ENCODE data around the gene GDI1. TPM values are rescaled to one million over a fixed set of nuclear protein-coding genes. Genes with fewer than 3 reads are reported as not detected.

The GDI1 gene
- polyA plus RNA-seq, 2 of the 4 experiments (the other 2 are of a cell fraction): 124 to 128 TPM

DNA sequence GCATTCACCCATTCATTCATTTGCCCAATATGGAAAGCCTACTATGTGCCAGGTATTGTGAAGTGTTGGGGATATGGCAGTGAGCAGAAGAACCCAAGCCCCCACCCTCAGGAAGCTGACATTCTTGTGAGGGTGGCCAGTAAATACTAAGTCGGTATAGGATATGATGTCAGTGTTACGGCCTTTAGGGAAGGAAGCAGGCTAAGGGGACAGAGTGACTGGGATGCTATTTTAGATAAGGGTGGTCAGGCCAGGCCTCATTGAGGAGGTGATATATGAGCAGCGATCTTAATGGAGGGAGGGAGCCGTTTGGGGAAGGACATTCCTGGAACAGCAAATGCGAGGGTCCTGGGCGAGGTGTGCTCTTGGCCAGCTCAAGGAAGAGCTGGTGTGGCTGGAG lies 6.5 kb upstream of the GDI1 start:
- POLR2A ChIA-PET: no interaction called here
- H3K4me2 ChIP-seq: no peak overlapping the region
- H3K4me3 ChIP-seq: no peak overlapping the region
- FAIRE-seq (no peak), DNase-seq (ENCODE audit: low read depth in 1 of 2, low spot score in 1 of 2) (no peak), ATAC-seq (no peak)
- H3K27ac ChIP-seq: no peak overlapping the region
- CTCF ChIA-PET: no interaction called here
- 92% methylated on average over 6 of the region's 6 CpGs for WGBS (ENCODE audit: missing lambda C conversion rate)
- TF ChIP-seq GATA3 (IDR thresholded peaks at IDR 0.05; ENCODE audit: borderline replicate concordance) (no peak), BCL3 (IDR thresholded peaks at IDR 0.05) (no peak), TFCP2L1 (CRISPR knock-in tag; IDR thresholded peaks at IDR 0.05) (no peak), MAX (IDR thresholded peaks at IDR 0.05) (no peak), CBX8 (IDR thresholded peaks at IDR 0.05) (no peak), EHMT2 (IDR thresholded peaks at IDR 0.05; ENCODE audit: low read depth) (no peak), ZC3H11A (IDR thresholded peaks at IDR 0.05) (no peak), KDM1A (IDR thresholded peaks at IDR 0.05; ENCODE audit: low read depth) (no peak), NR3C1 (IDR thresholded peaks at IDR 0.05) (no peak), JUNB (IDR thresholded peaks at IDR 0.05) (no peak), HOXB13 (CRISPR knock-in tag; IDR thresholded peaks at IDR 0.05; ENCODE audit: low read depth) (no peak), EHF (CRISPR knock-in tag; IDR thresholded peaks at IDR 0.05) (no peak), RAD21 (conservative IDR thresholded peaks at IDR 0.05 in 1 of 2, IDR thresholded peaks at IDR 0.05 in 1 of 2) (no peak), NFE2L2 (conservative IDR thresholded peaks at IDR 0.05; ENCODE audit: low read length) (no peak), HEYL (CRISPR knock-in tag; IDR thresholded peaks at IDR 0.05) (no peak), RFX5 (IDR thresholded peaks at IDR 0.05) (no peak), EP300 (IDR thresholded peaks at IDR 0.05) (no peak), MYC (IDR thresholded peaks at IDR 0.05; ENCODE audit: borderline replicate concordance, low read length) (no peak)
- TF ChIP-seq, protein P1, sequence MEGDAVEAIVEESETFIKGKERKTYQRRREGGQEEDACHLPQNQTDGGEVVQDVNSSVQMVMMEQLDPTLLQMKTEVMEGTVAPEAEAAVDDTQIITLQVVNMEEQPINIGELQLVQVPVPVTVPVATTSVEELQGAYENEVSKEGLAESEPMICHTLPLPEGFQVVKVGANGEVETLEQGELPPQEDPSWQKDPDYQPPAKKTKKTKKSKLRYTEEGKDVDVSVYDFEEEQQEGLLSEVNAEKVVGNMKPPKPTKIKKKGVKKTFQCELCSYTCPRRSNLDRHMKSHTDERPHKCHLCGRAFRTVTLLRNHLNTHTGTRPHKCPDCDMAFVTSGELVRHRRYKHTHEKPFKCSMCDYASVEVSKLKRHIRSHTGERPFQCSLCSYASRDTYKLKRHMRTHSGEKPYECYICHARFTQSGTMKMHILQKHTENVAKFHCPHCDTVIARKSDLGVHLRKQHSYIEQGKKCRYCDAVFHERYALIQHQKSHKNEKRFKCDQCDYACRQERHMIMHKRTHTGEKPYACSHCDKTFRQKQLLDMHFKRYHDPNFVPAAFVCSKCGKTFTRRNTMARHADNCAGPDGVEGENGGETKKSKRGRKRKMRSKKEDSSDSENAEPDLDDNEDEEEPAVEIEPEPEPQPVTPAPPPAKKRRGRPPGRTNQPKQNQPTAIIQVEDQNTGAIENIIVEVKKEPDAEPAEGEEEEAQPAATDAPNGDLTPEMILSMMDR (IDR thresholded peaks at IDR 0.05): no peak
- no peaks in the 10 kb centered on the region for H3K9me3 ChIP-seq
- H3K4me1 ChIP-seq: peaks cover 11% of the 10 kb centered on the region; the same call in 2 of the 3 replicates

DNA sequence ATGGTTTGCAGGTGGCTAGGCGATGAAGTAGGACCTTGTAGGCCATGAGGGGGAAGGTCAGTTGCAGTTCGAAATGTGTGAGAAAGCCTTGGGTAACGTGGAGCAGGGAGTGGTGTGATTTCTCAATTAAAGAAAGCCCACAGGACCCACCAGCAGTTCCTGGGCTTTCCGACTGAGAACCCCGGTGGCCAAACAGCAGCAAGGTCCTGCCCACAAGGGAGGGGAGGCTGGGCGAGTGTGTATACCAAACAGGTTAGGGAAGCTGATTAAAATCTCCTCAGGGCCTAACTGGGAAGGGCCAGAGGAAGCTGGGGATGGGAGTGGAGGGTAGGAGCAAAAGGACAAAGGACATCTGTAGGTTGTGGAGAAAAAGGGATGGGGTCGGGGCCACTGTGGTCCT lies 6.0 kb upstream of the GDI1 start:
- WGBS (ENCODE audit: missing lambda C conversion rate): 84% methylated on average over 7 of the region's 7 CpGs
- POLR2A ChIA-PET: no interaction called here
- H3K9me3 ChIP-seq: no peaks in the 10 kb centered on the region
- FAIRE-seq: no peak
- CTCF ChIA-PET: interaction anchor here (0.6 kb wide), 1 partner anchor 57 kb away, joined by 3 read pairs; the partner anchor contains the start of gene FLNA
- no peak overlapping the region for H3K4me2 ChIP-seq
- ATAC-seq: no peak
- H3K27ac ChIP-seq: no peak overlapping the region
- H3K4me3 ChIP-seq: no peak overlapping the region
- no peak for TF ChIP-seq FOXS1 (CRISPR knock-in tag; IDR thresholded peaks at IDR 0.05)
- no peak for TF ChIP-seq CHD4 (IDR thresholded peaks at IDR 0.05; ENCODE audit: borderline replicate concordance)
- no peak for TF ChIP-seq RFX5 (IDR thresholded peaks at IDR 0.05)
- peaks cover 11% of the 10 kb centered on the region; the same call in 2 of the 3 replicates for H3K4me1 ChIP-seq
- no peak for DNase-seq (ENCODE audit: low read depth in 1 of 2, low spot score in 1 of 2)

GRCh38 chrX:154431341-154431740 lies 5.6 kb upstream of the GDI1 start:
- no peak overlapping the region for H3K4me2 ChIP-seq
- CTCF ChIA-PET: interaction anchor here (0.6 kb wide), 1 partner anchor 57 kb away, joined by 3 read pairs; the partner anchor contains the start of gene FLNA
- POLR2A ChIA-PET: no interaction called here
- TF ChIP-seq RFX5 (IDR thresholded peaks at IDR 0.05): no peak
- TF ChIP-seq HEYL (CRISPR knock-in tag; IDR thresholded peaks at IDR 0.05): no peak
- TF ChIP-seq HOXA7 (CRISPR knock-in tag; IDR thresholded peaks at IDR 0.05): no peak
- TF ChIP-seq CBX2 (IDR thresholded peaks at IDR 0.05; ENCODE audit: borderline replicate concordance, low read depth): no peak
- TF ChIP-seq, protein P2, sequence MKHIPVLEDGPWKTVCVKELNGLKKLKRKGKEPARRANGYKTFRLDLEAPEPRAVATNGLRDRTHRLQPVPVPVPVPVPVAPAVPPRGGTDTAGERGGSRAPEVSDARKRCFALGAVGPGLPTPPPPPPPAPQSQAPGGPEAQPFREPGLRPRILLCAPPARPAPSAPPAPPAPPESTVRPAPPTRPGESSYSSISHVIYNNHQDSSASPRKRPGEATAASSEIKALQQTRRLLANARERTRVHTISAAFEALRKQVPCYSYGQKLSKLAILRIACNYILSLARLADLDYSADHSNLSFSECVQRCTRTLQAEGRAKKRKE (CRISPR knock-in tag; IDR thresholded peaks at IDR 0.05; ENCODE audit: low read depth): no peak
- TF ChIP-seq HOXB13 (CRISPR knock-in tag; IDR thresholded peaks at IDR 0.05; ENCODE audit: low read depth): no peak
- TF ChIP-seq FOXS1 (CRISPR knock-in tag; IDR thresholded peaks at IDR 0.05): no peak
- TF ChIP-seq JUNB (IDR thresholded peaks at IDR 0.05): no peak
- no peak for TF ChIP-seq RAD21 (conservative IDR thresholded peaks at IDR 0.05 in 1 of 2, IDR thresholded peaks at IDR 0.05 in 1 of 2)
- TF ChIP-seq KDM1A (IDR thresholded peaks at IDR 0.05; ENCODE audit: low read depth): no peak
- TF ChIP-seq ZFP36 (IDR thresholded peaks at IDR 0.05; ENCODE audit: borderline replicate concordance, partially characterized antibody): no peak
- H3K4me3 ChIP-seq: no peak overlapping the region
- FAIRE-seq (no peak), ATAC-seq (no peak), DNase-seq (ENCODE audit: low read depth in 1 of 2, low spot score in 1 of 2) (no peak)
- no peak overlapping the region for H3K27ac ChIP-seq
- H3K4me1 ChIP-seq: peaks cover 14% of the 10 kb centered on the region; the same call in 2 of the 3 replicates
- H3K9me3 ChIP-seq: no peaks in the 10 kb centered on the region
- 72% methylated on average over 3 of the region's 5 CpGs for WGBS (ENCODE audit: missing lambda C conversion rate)
